SK-N-SH (cell line): ENCODE data around the gene ICA1. TPM values are rescaled to one million over a fixed set of nuclear protein-coding genes. Genes with fewer than 3 reads are reported as not detected.

Source experiments
- CTCF ChIA-PET: fragments of 300-600, 350-600 bp; formaldehyde crosslinking; extraction: SDS; loops from one replicate; lab custom pipeline; 2021; lab: Yijun Ruan, JAX
- POLR2A ChIA-PET: fragments of 350-600 bp; sonication (Branson Sonifier 250); formaldehyde crosslinking; extraction: SDS; loops from one replicate; lab custom pipeline; 2020; ENCODE audit warnings: antibody characterized with exemption, inconsistent platforms; lab: Yijun Ruan, JAX
- DNase-seq: peaks from one replicate; pipeline ENCODE4 v3.0.0; 2012
- H2AFZ ChIP-seq: fragments of 200-600 bp; sonication (generic); 2 replicates; pipeline ENCODE4 v1.8.1; 2016; ENCODE audit warnings: antibody characterized with exemption, mild to moderate bottlenecking, low read depth
- H3F3A ChIP-seq: fragments of 200-600 bp; sonication (generic); replicated peaks from 2 replicates; pipeline ENCODE3; 2016; ENCODE audit warnings: antibody characterized with exemption, mild to moderate bottlenecking; ENCODE audit not compliant: insufficient read depth
- H3K27ac ChIP-seq, 2 experiments: fragments of 200-500 bp in 1 of 2; fragments of 200-600 bp in 1 of 2; sonication (Bioruptor generic) in 1 of 2; sonication (generic), shearing (Covaris generic) in 1 of 2; 2 replicates each; pipeline versions ENCODE4 v1.5.1 to v1.6.1; 2014 to 2016; ENCODE audit warnings: low read depth in 2 of 2, inconsistent platforms in 1 of 2, low read length in 1 of 2, mild to moderate bottlenecking in 1 of 2, mixed read lengths in 1 of 2
- H3K27me3 ChIP-seq: fragments of 200-600 bp; sonication (generic), shearing (Covaris generic); 2 replicates; pipeline ENCODE4 v1.6.1; 2016; ENCODE audit warnings: mixed run types; ENCODE audit not compliant: insufficient read depth
- H3K36me3 ChIP-seq, 2 experiments: fragments of 200-500 bp in 1 of 2; fragments of 200-600 bp in 1 of 2; sonication (Bioruptor generic) in 1 of 2; sonication (generic) in 1 of 2; replicated peaks in 1 of 2; 2 replicates each; pipeline versions ENCODE3 to v1.5.1; 2014 to 2016; ENCODE audit warnings: low read length in 1 of 2, mild to moderate bottlenecking in 1 of 2; ENCODE audit not compliant: insufficient read depth in 2 of 2, control insufficient read depth in 1 of 2
- H3K4me1 ChIP-seq, 2 experiments: fragments of 200-500 bp in 1 of 2; fragments of 200-600 bp in 1 of 2; sonication (Bioruptor generic) in 1 of 2; sonication (generic), shearing (Covaris generic) in 1 of 2; 2 replicates each; pipeline versions ENCODE4 v1.5.1 to v1.6.1; 2014 to 2016; ENCODE audit warnings: low read depth in 1 of 2, low read length in 1 of 2, mixed run types in 1 of 2; ENCODE audit not compliant: insufficient read depth in 2 of 2, control insufficient read depth in 1 of 2
- H3K4me2 ChIP-seq: fragments of 200-600 bp; sonication (generic), shearing (Covaris generic); 2 replicates; pipeline ENCODE4 v1.6.1; 2017; ENCODE audit warnings: mixed run types
- H3K4me3 ChIP-seq, 2 experiments: fragments of 200-500 bp in 1 of 2; fragments of 200-600 bp in 1 of 2; sonication (Bioruptor generic) in 1 of 2; sonication (generic), shearing (Covaris generic) in 1 of 2; 2 replicates each; pipeline versions ENCODE4 v1.5.1 to v1.8.1; 2014 to 2016; ENCODE audit warnings: low read depth in 2 of 2, inconsistent platforms in 1 of 2, low read length in 1 of 2, mild to moderate bottlenecking in 1 of 2, mixed read lengths in 1 of 2, moderate library complexity in 1 of 2
- H3K79me2 ChIP-seq: fragments of 200-600 bp; sonication (generic); 2 replicates; pipeline ENCODE4 v1.8.1; 2017; ENCODE audit warnings: mild to moderate bottlenecking; ENCODE audit not compliant: insufficient read depth
- H3K9ac ChIP-seq: fragments of 200-600 bp; sonication (generic); 2 replicates; pipeline ENCODE4 v1.6.1; 2017; ENCODE audit warnings: mixed run types
- H3K9me2 ChIP-seq: fragments of 200-600 bp; sonication (generic); 2 replicates; pipeline ENCODE4 v1.6.1; 2017; ENCODE audit warnings: mixed run types
- H3K9me3 ChIP-seq: fragments of 200-600 bp; sonication (generic); 2 replicates; pipeline ENCODE4 v1.6.1; 2017; ENCODE audit warnings: mixed run types, mild to moderate bottlenecking, moderate library complexity
- H4K20me1 ChIP-seq: fragments of 200-600 bp; sonication (generic); 2 replicates; pipeline ENCODE4 v1.6.1; 2017; ENCODE audit warnings: mild to moderate bottlenecking, mixed run types; ENCODE audit not compliant: insufficient read depth
- EZH2phosphoT487 ChIP-seq: fragments of 200-600 bp; sonication (generic); IDR thresholded peaks from 2 replicates; pipeline ENCODE4 v1.6.1; 2017; ENCODE audit warnings: low read depth, mixed run types, mild to moderate bottlenecking, antibody characterized with exemption, moderate library complexity, borderline replicate concordance
- FOSL2 ChIP-seq: IDR thresholded peaks from 2 replicates; pipeline ENCODE4 v1.4.0; 2012; ENCODE audit warnings: low read depth, mild to moderate bottlenecking, moderate library complexity, borderline replicate concordance
- FOXJ3 ChIP-seq: sonication (generic); formaldehyde crosslinking; IDR thresholded peaks from 2 replicates; pipeline ENCODE4 v1.5.1; 2020; ENCODE audit warnings: mild to moderate bottlenecking, missing genetic modification reagents
- FOXM1 ChIP-seq: IDR thresholded peaks from 2 replicates; pipeline ENCODE4 v1.4.0; 2012; ENCODE audit warnings: low read depth, mild to moderate bottlenecking
- GABPA ChIP-seq: IDR thresholded peaks from 2 replicates; pipeline ENCODE4 v1.4.0; 2012; ENCODE audit warnings: low read depth, mild to moderate bottlenecking
- GATA2 ChIP-seq: sonication (generic); formaldehyde crosslinking; IDR thresholded peaks from 2 replicates; pipeline ENCODE4 v1.5.0; 2020; ENCODE audit warnings: mild to moderate bottlenecking, missing genetic modification reagents
- MXI1 ChIP-seq: IDR thresholded peaks from 2 replicates; pipeline ENCODE4 v1.6.1; 2012; ENCODE audit warnings: mild to moderate bottlenecking, low read depth, low read length, improper control_type of control experiment
- NFIC ChIP-seq: IDR thresholded peaks from 2 replicates; pipeline ENCODE4 v1.4.0; 2012; ENCODE audit warnings: borderline replicate concordance
- PBX3 ChIP-seq: IDR thresholded peaks from 2 replicates; pipeline ENCODE4; 2012
- RAD21 ChIP-seq: IDR thresholded peaks from 2 replicates; pipeline ENCODE4 v1.6.1; 2012; ENCODE audit warnings: mild to moderate bottlenecking, low read length
- RCOR1 ChIP-seq: fragments of 150-350 bp; IDR thresholded peaks from 2 replicates; pipeline ENCODE4 v1.6.1; 2017; ENCODE audit warnings: antibody characterized with exemption, low read length
- TEAD4 ChIP-seq: IDR thresholded peaks from 2 replicates; pipeline ENCODE4 v1.4.0; 2012; ENCODE audit warnings: mild to moderate bottlenecking, borderline replicate concordance; ENCODE audit not compliant: insufficient read depth
- YY1 ChIP-seq: IDR thresholded peaks from 2 replicates; pipeline ENCODE4 v1.4.0; 2012; ENCODE audit warnings: low read depth, mild to moderate bottlenecking
- ZBTB33 ChIP-seq: IDR thresholded peaks from 2 replicates; pipeline ENCODE4 v1.4.0; 2012; ENCODE audit warnings: low read depth, borderline replicate concordance
- WGBS: methylation state at CpG from one replicate; pipeline ENCODE4 v1.1.6; 2017; ENCODE audit warnings: low lambda C conversion rate; 5-methylcytosine and 5-hydroxymethylcytosine counted together
- polyA plus RNA-seq, 3 experiments: library from polyadenylated mRNA; depleted of rRNA; stranded (reverse); fragments of >200 nt; gene quantifications; 2 replicates each; pipeline ENCODE4 v1.2.3, GENCODE V29; 2012
- TF ChIP-seq, protein P1 (sequence below): fragments of 200-600 bp; sonication (generic); IDR thresholded peaks from 2 replicates; pipeline ENCODE4 v1.6.1; 2017; ENCODE audit warnings: antibody characterized with exemption, mild to moderate bottlenecking, moderate library complexity
- TF ChIP-seq, protein P2 (sequence below): fragments of 150-350 bp; IDR thresholded peaks from 2 replicates; pipeline ENCODE4 v1.6.1; 2017; ENCODE audit warnings: antibody characterized with exemption, low read length, low read depth, borderline replicate concordance

Gene ICA1
- polyA plus RNA-seq, 1 of the 3 experiments (the other 2 are of a cell fraction), result 2.4 TPM

DNA sequence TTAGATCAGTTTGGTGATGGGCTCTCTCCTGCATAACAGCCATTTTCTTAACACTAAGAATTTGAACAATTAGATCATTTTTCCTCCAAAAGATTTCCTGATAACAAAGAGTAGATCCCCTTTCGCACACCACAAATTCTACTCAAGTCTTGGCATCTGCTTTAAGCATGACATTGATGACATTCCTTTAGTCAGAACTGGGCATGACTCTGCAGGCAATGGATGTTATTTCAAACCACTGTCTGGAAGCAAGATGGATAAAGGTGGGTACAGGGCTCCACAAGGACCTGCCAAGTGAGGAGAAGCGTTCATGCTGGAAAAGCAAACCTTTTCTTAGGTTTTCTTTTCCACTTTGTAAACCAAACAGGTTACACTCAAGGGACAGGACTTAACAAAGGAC lies 169.8 kb downstream of the ICA1 start:
- H3K27me3 ChIP-seq, result no peaks in the 10 kb centered on the region
- no peak overlapping the region for H3K4me3 ChIP-seq
- no peaks in the 10 kb centered on the region for H3K9me2 ChIP-seq
- H3K9me3 ChIP-seq, result no peaks in the 10 kb centered on the region
- H3F3A ChIP-seq, result no peaks in the 10 kb centered on the region
- no peak for DNase-seq
- no peak overlapping the region for H2AFZ ChIP-seq
- WGBS, result 83% methylated on average over 2 of the region's 2 CpGs
- H3K4me1 ChIP-seq, result no peaks in the 10 kb centered on the region; a peak in 2 of 4 replicates
- TF ChIP-seq GATA2 (CRISPR knock-in tag), result no peak
- TF ChIP-seq EZH2phosphoT487, result no peak
- TF ChIP-seq PBX3, result no peak
- TF ChIP-seq NFIC, result no peak
- TF ChIP-seq YY1, result no peak
- no peak for TF ChIP-seq TEAD4
- TF ChIP-seq RCOR1, result no peak
- TF ChIP-seq, protein P1, sequence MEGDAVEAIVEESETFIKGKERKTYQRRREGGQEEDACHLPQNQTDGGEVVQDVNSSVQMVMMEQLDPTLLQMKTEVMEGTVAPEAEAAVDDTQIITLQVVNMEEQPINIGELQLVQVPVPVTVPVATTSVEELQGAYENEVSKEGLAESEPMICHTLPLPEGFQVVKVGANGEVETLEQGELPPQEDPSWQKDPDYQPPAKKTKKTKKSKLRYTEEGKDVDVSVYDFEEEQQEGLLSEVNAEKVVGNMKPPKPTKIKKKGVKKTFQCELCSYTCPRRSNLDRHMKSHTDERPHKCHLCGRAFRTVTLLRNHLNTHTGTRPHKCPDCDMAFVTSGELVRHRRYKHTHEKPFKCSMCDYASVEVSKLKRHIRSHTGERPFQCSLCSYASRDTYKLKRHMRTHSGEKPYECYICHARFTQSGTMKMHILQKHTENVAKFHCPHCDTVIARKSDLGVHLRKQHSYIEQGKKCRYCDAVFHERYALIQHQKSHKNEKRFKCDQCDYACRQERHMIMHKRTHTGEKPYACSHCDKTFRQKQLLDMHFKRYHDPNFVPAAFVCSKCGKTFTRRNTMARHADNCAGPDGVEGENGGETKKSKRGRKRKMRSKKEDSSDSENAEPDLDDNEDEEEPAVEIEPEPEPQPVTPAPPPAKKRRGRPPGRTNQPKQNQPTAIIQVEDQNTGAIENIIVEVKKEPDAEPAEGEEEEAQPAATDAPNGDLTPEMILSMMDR, result no peak
- no peak for TF ChIP-seq ZBTB33
- TF ChIP-seq FOXM1, result no peak
- TF ChIP-seq FOXJ3 (CRISPR knock-in tag), result no peak
- TF ChIP-seq FOSL2, result no peak
- no peak for TF ChIP-seq GABPA
- TF ChIP-seq, protein P2, sequence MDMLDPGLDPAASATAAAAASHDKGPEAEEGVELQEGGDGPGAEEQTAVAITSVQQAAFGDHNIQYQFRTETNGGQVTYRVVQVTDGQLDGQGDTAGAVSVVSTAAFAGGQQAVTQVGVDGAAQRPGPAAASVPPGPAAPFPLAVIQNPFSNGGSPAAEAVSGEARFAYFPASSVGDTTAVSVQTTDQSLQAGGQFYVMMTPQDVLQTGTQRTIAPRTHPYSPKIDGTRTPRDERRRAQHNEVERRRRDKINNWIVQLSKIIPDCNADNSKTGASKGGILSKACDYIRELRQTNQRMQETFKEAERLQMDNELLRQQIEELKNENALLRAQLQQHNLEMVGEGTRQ, result no peak
- no peak for TF ChIP-seq RAD21
- TF ChIP-seq MXI1, result no peak
- H4K20me1 ChIP-seq, result no peaks in the 10 kb centered on the region
- no peak overlapping the region; a peak in 1 of 4 replicates for H3K27ac ChIP-seq
- ChIA-PET CTCF (interaction anchor here (0.8 to 2.3 kb wide), 3 partner anchors 15 to 21 kb away, joined by 3 to 5 read pairs (median 3); no protein-coding TSS in a partner anchor), POLR2A (no interaction called here)
- no peak overlapping the region for H3K9ac ChIP-seq
- no peak overlapping the region for H3K4me2 ChIP-seq
- H3K36me3 ChIP-seq, result peaks cover under 1 to 20% of the 10 kb centered on the region in 2 experiments
- no peaks in the 10 kb centered on the region for H3K79me2 ChIP-seq
